GM12873 (cell line): ENCODE data around the gene CHD6.

ENCODE experiments used
- CTCF ChIP-seq: IDR thresholded peaks from 2 replicates; pipeline ENCODE4 v1.5.1; 2012; ENCODE audit warnings: low read depth, mild to moderate bottlenecking, moderate library complexity, low read length, control low read depth; ENCODE audit not compliant: insufficient read depth; ENCODE audit errors: missing control alignments

Gene CHD6

GRCh38 chr20:41619360-41620100 lies 1.4 kb upstream of the CHD6 start:
- no peak for TF ChIP-seq CTCF

- TF ChIP-seq CTCF, result no peak
Observed at GRCh38 chr20:41618807-41619311, 682 bp upstream of the CHD6 start.

- no peak for TF ChIP-seq CTCF
Observed at GRCh38 chr20:41617059-41617901, 897 bp downstream of the CHD6 start.

- TF ChIP-seq CTCF, result no peak
Observed at GRCh38 chr20:41616228-41616627, 1.9 kb downstream of the CHD6 start.

GRCh38 chr20:41615676-41616075 lies 2.5 kb downstream of the CHD6 start:
- TF ChIP-seq CTCF, result no peak

- TF ChIP-seq CTCF, result no peak
Observed at GRCh38 chr20:41615110-41615509, 3.1 kb downstream of the CHD6 start.

- no peak for TF ChIP-seq CTCF
Observed at GRCh38 chr20:41613321-41613720, 4.9 kb downstream of the CHD6 start.
